Measurements from ENCODE around the gene IQGAP1. TPM values are rescaled to one million over a fixed set of nuclear protein-coding genes. Genes with fewer than 3 reads are reported as not detected.

The IQGAP1 gene
- total RNA-seq, 1 experiment from 2014 or later, result 113 TPM

GRCh38 chr15:90360746-90361145 lies 27.3 kb upstream of the IQGAP1 start:
- no peaks in the 10 kb centered on the region for H3K79me2 ChIP-seq (ENCODE audit: insufficient read depth, low read length)
- no peaks in the 10 kb centered on the region for H3K27me3 ChIP-seq (ENCODE audit: insufficient read depth, low read length)
- no peak overlapping the region for H3K9ac ChIP-seq (ENCODE audit: low read length)
- no peaks in the 10 kb centered on the region for H3K9me2 ChIP-seq (ENCODE audit: insufficient read depth)
- H3K9me3 ChIP-seq (ENCODE audit: control insufficient read depth in 1 of 2, insufficient read depth in 1 of 2, low read depth in 1 of 2, low read length in 2 of 2), result no peaks in the 10 kb centered on the region
- no peak overlapping the region for H3K4me3 ChIP-seq (replicated peaks in 1 of 2; ENCODE audit: low read depth in 1 of 2, low read length in 2 of 2)
- ChIA-PET POLR2A (no interaction called here), RAD21 (ENCODE audit: low non-redundant PET in 1 of 2, low total read pairs in 2 of 2, uncharacterized antibody in 2 of 2, unreplicated experiment in 2 of 2) (interaction anchor here in 1 of 2 experiments (0.6 kb wide), 1 partner anchor 33 kb away, joined by 6 read pairs; no protein-coding TSS in a partner anchor), CTCF (interaction anchor here (0.7 to 3.9 kb wide), 4 partner anchors 23 to 525 kb away, joined by 3 to 22 read pairs (median 3); partner anchors contain the start of gene IQGAP1)
- H2AFZ ChIP-seq (ENCODE audit: low read depth, low read length, poor library complexity, severe bottlenecking), result no peak overlapping the region
- peaks cover 8 to 32% of the 10 kb centered on the region in 2 experiments for H3K4me1 ChIP-seq (ENCODE audit: control insufficient read depth in 1 of 2, insufficient read depth in 2 of 2, low read length in 2 of 2)
- no peaks in the 10 kb centered on the region for H4K20me1 ChIP-seq (ENCODE audit: insufficient read depth)
- H3K4me2 ChIP-seq (ENCODE audit: low read length), result no peak overlapping the region
- no peak overlapping the region for H3K27ac ChIP-seq (ENCODE audit: low read depth, low read length)
- TF ChIP-seq POLR2AphosphoS5 (IDR thresholded peaks at IDR 0.05; ENCODE audit: low read depth, low read length), result no peak
- TF ChIP-seq JUND (IDR thresholded peaks at IDR 0.05), result no peak
- TF ChIP-seq EZH2 (IDR thresholded peaks at IDR 0.05), result no peak
- TF ChIP-seq CEBPB (IDR thresholded peaks at IDR 0.05; ENCODE audit: low read depth), result no peak
- TF ChIP-seq EGR1 (IDR thresholded peaks at IDR 0.05; ENCODE audit: low read depth), result no peak
- TF ChIP-seq ZNF274 (IDR thresholded peaks at IDR 0.05; ENCODE audit: low read depth, low read length), result no peak
- TF ChIP-seq RAD21 (IDR thresholded peaks at IDR 0.05; ENCODE audit: low read depth), result no peak
- TF ChIP-seq FOSL1 (IDR thresholded peaks at IDR 0.05; ENCODE audit: low read depth), result no peak
- no peak for TF ChIP-seq MAX (IDR thresholded peaks at IDR 0.05)
- TF ChIP-seq SRF (IDR thresholded peaks at IDR 0.05; ENCODE audit: low read depth), result no peak
- TF ChIP-seq EZH2phosphoT487 (IDR thresholded peaks at IDR 0.05; ENCODE audit: borderline replicate concordance), result no peak
- no peak for TF ChIP-seq REST (IDR thresholded peaks at IDR 0.05; ENCODE audit: low read depth)
- no peak for TF ChIP-seq YY1 (IDR thresholded peaks at IDR 0.05; ENCODE audit: extremely low read depth, insufficient replicate concordance, low read depth, low read length)
- TF ChIP-seq CTCF (IDR thresholded peaks at IDR 0.05 in 2 of 3, conservative IDR thresholded peaks at IDR 0.05 in 1 of 3; ENCODE audit: borderline replicate concordance in 1 of 3, insufficient read depth in 1 of 3, low read depth in 2 of 3, low read length in 2 of 3), result no peak
- TF ChIP-seq ELF1 (IDR thresholded peaks at IDR 0.05; ENCODE audit: borderline replicate concordance, low read depth), result no peak
- no peak for TF ChIP-seq SIN3A (IDR thresholded peaks at IDR 0.05; ENCODE audit: low read depth)
- TF ChIP-seq ATF3 (IDR thresholded peaks at IDR 0.05), result no peak
- TF ChIP-seq TCF7L2 (IDR thresholded peaks at IDR 0.05; ENCODE audit: borderline replicate concordance, extremely low read depth, insufficient read depth, insufficient read length), result no peak
- no peak for TF ChIP-seq ZBTB33 (IDR thresholded peaks at IDR 0.05; ENCODE audit: extremely low read depth, insufficient replicate concordance, low read length)
- TF ChIP-seq ZFX (IDR thresholded peaks at IDR 0.05), result no peak
- DNase-seq (ENCODE audit: low read depth, low spot score), result no peak
- no peaks in the 10 kb centered on the region for H3K36me3 ChIP-seq (ENCODE audit: control insufficient read depth in 1 of 2, insufficient read depth in 2 of 2, low read length in 2 of 2)
- no peak for ATAC-seq
- intact Hi-C loops (cut with micrococcal nuclease), result no loop called here
- BruUV-seq (replicated peaks), result no TSS peak
